Activated CD4-positive, alpha-beta T cell treated with anti-CD3 and anti-CD28 coated beads, Interleukin-2, amount 50 U/mL, for 24 hours (primary cell): Measurements from ENCODE around the gene VPS4B.
"Not testable (repeated sequence)": the region's sequence is repeated elsewhere in the genome, so short reads cannot be mapped to it uniquely, and the experiment has no call there.

Source experiments
- DNase-seq, 2 donors: peaks; one replicate each; pipeline ENCODE4 v3.0.0-alpha.2; 2020; ENCODE audit warnings: low read depth in 1 of 2, low spot score in 1 of 2

Gene VPS4B

DNA sequence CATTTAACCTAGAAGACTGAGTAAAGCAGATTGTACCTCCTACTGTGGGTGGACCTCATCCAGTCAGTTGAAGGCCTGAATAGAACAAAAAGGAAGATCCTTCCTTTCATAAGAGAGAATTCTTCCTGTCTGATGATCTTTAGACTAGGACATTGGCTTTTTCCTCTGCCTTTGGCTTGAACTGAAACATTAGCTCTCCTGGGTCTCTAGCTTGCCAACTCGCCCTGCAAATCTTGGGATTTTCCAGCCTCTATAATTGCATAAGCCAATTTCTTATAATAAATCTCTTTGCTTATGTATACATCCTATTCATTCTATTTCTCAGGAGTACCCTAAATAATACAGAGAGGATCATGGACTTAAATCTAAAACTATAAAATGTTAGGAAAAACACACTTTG is 49.1 kb downstream of the VPS4B start:
- DNase-seq, result no peak

DNA sequence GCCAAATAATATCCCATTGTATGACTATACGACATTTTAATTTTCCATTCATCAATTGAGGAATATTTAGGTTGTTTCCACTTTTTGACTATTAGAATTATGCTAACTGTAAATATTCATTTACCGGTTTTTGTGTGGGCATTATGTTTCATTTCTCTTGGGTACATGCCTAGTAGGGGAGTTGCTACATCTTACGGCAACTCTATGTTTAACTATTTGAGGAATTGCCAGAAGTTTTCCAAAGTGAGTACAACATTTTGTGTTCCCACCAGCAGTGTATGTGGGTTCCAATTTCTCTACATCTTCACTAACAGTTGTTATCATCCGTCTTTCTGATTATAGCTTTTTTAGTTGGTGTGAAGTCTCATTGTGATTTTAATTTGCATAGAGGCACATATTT is 53.7 kb downstream of the VPS4B start:
- no peak for DNase-seq

DNA sequence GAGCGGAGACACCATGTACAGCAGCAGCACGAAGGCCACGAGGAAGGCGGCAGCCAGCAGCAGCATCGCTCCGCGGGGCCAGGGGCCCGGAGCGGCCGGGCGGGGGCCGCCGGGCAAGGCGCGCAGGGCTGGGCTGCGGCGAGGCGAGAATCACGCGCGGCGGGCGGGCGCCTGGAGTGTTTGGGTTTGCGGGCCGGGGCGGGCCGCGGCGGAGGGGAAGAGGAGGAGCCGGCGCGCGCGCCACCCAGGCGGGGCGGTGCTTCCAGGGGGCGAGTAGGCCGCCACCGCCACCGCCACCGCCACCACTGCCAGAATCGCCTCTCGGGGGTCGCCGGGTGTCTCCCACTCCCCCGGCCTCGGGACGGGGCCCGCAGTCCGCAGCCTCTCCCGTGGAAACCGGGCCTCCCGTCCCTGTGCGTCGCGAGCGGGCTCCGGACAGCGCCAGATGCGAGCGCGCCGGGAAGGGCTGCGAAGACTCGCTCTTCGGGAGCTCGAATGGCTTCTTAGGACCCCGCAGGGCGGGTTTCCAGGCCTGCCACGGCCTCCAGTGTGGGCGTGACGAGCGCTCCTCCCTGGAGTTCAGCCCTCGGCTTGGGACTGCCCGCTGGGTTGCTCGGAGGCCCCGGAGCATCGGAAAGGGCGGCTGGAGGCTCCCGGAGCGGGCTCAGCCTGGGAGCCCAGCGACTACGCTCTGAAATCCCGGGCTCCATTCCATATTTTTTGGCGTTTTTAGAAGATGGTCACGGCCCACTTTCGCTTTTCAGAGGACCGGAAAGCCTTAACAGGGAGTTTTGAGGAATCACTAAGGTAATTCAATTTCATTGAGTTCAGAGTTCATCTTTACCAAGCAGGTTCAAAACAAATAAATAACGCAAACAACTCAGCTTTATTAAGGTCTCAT is 55.0 kb downstream of the VPS4B start, which contains the start of gene KDSR:
Gene KDSR, minus strand, starts transcription at position 154 of the 901 bp plus-strand sequence. Its CDS starts 88 bp downstream, at position 66.
- DNase-seq, result peak; percentile 58 to 68

DNA sequence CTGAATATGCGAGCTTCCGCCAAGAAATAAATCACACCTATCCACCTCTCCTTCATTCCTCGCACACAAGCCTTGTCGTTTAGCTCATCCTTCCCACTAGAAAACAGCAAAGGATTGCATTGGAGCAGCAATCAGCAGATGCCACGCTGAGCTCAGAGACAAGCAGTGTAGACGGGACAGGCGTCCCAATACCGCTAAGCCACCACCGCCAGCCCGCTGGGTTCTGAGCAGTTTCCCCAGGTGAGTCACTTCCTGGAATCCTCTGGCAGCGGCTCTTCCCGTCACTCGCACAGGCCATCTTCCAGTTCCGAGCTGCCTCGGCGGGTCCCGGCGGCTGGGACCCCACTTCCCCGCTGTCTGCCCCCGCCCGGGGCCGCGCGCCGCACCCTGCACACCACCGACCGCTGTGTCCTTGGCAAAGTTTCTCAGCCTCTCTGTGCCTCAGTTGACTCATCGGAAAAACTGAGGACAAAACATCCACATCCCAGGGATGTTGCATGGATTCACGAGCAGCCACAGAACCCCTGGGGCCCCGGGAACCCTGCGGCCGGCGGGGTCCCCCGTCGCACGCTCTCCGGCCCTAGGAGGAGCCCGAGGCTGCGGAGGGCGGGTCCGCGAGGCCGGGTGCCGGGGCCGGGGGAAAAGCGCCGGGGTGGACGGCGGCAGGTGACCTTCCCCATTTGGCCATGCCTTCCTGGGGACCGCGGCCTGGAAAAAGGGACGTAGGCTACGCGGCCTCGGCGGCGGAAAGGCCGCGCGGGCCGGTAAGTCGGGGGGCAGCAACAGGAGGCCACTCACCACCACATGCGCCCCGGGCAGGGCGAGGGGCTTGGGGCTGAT is 55.8 kb downstream of the VPS4B start:
- peak; percentile 45 to 54 for DNase-seq

DNA sequence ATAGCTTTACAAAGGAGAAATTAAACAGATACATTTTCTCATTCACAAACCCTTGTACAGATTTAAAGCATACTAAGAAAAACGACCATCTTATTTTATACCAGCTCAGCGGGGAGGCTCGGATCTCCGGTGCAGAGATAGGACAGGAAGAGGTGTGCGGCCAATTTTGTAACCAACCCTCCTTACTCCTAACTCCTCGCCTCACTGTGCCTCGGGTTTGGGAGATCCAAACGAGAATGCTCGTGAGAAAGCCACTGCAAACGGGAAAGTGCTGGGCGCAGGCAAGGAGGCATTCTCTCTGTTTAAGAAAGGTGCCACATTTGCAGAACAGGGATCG is 56.4 kb downstream of the VPS4B start:
- DNase-seq, result no peak

DNA sequence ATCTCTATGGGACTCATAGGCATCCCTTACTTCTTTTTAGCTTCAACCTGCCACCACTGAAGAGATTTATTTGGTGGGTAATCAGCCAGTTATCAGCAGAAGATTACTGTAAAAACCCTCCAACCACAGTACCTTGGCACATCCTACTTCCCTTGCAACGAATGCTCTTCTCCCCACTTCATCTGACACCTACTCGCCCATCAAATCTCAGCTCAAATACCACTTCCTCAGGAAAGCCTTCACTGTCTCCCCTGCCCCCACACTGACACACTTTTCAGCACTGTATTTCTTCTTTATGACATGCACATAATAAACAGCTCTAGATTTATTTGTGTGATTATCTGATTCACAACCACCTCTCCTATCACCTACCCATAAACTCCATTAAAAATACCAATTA is 58.3 kb downstream of the VPS4B start:
- DNase-seq, result no peak

DNA sequence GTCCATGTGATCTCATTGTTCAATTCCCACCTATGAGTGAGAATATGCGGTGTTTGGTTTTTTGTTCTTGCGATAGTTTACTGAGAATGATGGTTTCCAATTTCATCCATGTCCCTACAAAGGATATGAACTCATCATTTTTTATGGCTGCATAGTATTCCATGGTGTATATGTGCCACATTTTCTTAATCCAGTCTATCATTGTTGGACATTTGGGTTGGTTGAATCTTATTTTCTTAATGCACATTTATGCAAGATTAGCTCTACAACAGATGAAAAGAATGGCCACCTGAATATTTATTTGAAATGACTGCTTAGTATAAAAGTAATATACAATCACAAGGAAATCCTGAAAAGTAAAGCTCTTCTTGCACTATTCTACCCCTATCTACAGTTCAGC is 58.9 kb downstream of the VPS4B start:
- not testable (repeated sequence) for DNase-seq

DNA sequence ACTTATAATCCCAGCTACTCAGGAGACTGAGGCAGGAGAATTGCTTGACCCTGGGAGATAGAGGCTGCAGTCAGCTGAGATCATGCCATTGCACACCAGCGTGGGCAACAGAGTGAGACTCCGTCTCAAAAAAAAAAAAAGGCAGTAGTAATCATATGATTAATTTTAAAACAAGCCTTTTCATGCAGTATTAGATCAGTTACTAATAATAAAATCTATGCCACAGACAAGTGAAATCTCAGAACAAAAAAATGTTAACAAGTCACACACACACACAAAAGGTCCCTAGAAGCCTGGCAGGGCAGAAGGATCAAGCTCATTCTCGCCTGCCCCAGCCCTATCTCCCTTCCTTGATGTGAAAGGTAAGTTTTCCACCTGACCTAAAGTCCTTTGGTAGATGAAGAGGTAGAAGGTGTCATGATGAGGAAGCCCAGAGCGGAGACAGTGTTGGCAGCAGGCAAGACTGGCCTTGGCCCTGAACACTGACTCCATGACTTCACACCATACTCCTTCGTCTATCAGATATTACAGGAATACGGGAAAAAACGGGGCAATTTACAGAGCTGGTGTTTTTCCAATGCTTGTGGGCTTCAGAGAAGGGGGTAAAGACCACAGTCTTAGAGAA is 65.9 kb downstream of the VPS4B start:
- DNase-seq, result no peak

DNA sequence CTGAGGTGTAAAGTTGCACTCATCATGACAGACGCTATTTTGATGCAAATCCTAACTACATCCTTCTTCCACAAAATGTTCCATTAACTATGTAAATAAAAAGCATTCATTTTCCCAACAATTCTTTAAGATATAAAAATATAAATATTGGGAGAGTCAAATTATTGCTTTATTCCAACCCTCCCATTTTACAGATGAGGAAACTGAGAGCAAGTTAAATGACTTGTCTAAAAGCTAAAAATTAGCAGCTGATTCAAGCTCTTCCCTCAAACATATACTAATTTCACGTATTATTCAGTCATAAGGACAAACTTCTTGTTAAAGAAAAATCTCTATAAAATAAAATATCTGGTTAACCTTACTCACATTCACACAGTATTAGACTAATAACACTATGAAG is 72.0 kb downstream of the VPS4B start:
- DNase-seq, result no peak

DNA sequence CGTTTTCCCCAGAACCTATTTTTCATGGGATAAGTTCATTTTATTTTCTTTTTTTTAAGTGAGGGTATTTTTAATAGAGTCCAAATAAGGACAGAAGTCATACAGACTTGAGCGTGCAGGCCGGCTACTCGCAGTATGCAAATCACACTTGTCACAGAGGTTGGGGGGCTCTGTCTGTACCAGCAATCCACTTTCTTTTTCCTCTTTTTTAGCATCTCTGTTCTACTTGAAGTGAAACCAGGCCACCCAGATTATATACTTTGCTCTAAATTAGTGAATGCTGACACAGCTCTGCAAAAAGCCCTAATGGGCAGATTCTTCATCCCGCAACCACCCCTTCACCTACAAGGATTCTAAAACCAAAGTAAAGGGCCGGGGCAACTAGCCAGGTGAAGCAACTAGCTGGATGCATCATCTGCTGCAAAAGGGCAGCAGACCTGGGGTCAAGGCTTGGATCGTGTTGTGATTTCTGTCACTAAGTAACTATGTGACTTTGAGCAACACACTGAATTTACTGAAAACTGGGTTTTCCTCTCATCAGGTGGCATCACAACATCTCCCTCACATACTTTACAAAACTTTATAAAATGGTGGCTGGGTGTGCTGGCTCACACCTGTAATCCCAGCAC is 73.7 kb downstream of the VPS4B start:
- DNase-seq, result no peak

DNA sequence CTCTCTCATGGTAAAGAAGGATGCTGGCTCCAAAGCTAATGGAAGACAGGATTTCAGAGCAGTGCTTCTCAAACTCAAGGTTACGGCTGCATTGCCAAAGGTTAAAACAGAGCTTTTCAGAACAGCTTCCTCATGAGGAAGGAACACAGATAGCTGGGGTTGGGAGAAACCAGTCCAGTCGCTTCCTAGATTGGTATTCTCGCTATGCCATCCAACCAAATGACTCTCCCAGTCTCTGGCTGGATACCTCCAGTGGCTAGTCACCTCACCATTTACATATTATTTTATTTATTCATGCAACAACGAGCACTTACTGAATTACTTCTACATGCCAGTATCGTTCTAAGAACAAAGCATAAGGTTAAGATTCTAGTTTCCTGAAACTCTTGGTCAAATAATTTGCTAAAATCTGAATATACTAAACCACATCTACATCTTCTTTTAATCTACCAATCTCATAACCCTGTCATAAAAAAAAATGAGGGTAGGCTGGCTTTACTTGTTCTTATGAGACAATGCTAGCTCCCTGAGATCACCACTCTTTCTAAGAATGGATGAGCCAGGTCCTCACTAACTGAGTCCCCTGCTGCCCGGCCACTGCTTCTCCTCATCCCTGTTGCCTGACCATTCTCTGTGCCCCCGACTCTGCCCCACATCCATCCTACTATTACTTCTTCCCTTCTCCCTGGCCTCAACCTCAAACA is 75.6 kb downstream of the VPS4B start:
- DNase-seq, result no peak

DNA sequence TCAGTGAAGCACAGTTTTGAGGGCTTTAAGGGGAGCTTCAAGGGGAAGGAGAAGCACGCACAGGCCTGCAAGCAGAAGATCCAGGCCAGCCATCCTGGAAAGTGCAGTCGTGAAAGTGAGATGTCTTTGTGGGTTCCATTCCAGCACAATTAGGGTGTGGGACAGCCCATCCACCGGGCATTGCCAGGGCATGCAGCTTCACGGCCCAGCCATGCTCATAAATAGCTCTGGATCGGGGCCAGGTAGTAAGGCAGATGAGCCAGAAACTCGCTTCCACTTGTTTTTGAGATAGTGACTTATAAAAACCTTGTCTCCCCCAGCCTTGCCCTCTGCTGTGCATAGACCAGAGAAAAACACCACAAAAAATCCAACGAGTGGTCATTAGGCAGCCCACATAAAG is 76.2 kb downstream of the VPS4B start:
- no peak for DNase-seq

DNA sequence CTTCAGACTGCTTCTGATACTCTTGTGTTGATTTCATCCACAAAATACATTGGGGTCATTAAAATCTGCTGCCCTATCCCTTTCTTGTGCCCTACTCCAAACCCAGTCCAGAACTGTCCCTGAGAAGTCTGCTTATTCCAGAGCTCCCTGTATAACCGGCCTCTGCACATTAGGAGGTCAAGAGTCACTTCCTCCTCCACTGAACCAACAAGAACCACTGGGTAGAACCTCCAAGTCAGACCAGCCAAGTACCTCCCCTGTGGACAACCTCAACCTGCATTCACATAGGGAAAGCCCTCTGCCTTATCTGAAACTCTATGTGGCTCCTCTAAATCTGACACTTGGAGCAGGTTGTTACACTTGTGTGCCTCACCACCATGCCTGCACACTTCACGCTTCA is 77.4 kb downstream of the VPS4B start:
- DNase-seq, result no peak

DNA sequence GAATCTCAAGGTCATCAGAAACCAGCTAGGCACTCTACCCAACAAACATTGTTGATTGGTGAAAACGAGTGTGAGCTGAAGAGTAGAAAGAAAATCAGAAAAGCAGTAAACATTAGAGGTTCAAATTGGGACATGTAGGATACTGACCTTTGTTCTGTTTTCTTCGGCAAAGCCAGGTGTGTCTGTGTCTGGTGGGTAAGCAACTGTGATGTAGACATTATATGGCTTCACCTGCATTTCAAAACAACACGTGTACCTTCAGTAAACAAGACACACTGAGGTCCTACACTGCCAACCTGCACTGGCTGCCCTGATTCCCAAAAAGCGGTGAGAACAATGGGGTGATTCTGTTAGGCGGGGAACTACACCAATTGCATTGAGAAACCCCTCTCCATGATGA is 78.0 kb downstream of the VPS4B start:
- DNase-seq, result no peak

DNA sequence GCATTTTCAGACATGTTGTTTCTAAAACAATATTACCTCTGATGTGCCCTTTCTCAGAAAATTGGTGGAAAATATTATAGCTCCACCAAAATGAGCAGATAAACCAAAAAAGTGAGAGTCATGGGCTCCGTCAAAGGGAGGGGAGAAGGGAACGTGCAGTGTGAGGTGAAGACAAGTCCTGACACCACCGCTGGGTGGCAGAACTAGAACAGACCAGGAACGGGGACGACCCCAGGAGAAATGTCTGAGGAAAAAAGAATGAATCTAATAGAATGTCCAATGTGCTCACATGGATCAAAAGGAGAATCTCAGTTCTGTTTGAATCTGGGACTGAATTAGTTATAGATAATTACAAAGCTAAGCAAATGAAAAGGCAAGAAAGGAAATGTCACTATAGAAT is 80.1 kb downstream of the VPS4B start:
- no peak for DNase-seq

DNA sequence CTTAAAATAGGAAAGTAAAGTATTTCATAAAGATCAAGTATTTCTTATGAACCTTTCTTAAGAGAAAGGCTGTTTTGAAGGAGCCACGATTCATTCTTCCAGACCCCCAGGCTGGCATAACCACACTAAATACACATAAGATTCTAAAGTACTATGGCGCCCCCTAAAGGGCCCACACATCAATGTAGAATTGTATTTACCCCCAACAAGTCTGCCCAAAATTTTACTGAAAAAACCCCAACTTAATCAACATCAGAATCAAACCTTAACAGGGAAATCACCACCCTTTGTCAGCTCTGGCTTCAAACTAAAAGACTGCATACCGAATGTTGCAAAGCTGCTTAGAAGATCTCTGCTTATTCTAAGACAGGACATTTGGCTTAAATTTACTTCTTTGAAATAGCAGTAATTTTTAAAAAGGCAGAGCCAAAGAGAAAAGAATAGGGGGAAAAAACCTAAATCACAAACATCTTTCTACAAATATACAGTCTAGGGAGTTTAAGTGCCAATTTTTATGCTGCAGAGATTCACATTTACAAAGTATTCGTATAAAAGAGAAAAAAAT is 82.3 kb downstream of the VPS4B start:
- no peak for DNase-seq
